Measurements from ENCODE around the gene RMC1. TPM values are rescaled to one million over a fixed set of nuclear protein-coding genes. Genes with fewer than 3 reads are reported as not detected.

The RMC1 gene
- total and polyA plus RNA-seq, 2 of the 13 experiments (the other 11 are each of a cell fraction or from before 2014, with no cell fraction given): 9.4 to 19.5 TPM

DNA sequence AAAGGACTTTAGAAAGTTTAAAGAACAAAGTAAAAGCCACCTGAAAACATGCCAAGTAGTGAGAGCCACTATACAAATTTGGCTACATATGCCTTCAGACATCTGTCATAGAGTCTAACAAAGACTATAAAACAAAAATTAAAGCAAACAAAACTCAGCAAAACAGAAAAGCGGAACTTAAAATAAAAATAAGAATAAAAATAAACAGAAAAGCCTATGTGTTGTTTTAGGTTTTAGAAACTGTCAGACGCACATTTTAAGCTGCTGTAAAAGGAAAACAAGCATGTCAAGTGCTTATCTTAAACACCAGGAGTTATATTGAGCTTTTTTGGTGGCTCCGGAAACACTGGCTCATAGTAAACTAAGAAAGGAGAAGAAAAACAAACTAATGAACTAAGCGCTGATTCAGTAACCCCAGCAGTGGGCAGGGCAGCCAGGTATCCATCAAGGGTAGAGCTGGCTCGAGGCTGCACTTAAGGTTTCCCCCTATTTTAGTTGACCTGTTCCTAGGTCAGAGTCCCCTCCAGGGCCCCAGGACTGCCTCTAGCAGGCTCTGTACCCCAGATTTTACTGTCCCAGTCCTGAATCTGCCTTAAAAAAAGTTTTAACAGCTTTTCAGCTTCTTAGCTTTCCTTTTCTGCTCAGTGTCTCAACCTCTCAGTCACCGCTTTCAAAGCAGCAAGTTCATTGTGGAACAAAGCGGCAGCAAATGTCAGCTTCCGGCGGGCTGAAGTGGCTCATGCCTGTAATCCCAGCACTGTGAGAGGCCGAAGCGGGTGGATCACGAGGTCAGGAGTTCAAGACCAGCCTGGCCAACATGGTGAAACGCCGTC is 15.4 kb upstream of the RMC1 start (continued):
- TF ChIP-seq, protein P1, sequence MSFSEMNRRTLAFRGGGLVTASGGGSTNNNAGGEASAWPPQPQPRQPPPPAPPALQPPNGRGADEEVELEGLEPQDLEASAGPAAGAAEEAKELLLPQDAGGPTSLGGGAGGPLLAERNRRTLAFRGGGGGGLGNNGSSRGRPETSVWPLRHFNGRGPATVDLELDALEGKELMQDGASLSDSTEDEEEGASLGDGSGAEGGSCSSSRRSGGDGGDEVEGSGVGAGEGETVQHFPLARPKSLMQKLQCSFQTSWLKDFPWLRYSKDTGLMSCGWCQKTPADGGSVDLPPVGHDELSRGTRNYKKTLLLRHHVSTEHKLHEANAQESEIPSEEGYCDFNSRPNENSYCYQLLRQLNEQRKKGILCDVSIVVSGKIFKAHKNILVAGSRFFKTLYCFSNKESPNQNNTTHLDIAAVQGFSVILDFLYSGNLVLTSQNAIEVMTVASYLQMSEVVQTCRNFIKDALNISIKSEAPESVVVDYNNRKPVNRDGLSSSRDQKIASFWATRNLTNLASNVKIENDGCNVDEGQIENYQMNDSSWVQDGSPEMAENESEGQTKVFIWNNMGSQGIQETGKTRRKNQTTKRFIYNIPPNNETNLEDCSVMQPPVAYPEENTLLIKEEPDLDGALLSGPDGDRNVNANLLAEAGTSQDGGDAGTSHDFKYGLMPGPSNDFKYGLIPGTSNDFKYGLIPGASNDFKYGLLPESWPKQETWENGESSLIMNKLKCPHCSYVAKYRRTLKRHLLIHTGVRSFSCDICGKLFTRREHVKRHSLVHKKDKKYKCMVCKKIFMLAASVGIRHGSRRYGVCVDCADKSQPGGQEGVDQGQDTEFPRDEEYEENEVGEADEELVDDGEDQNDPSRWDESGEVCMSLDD (CRISPR knock-in tag; IDR thresholded peaks at IDR 0.05; ENCODE audit: borderline replicate concordance): peak; percentile 80
- TF ChIP-seq GATA4 (IDR thresholded peaks at IDR 0.05; ENCODE audit: borderline replicate concordance, low read depth) (no peak), GABPA (IDR thresholded peaks at IDR 0.05; ENCODE audit: low read depth, low read length) (no peak), GABPA (CRISPR knock-in tag; IDR thresholded peaks at IDR 0.05; ENCODE audit: low read depth) (peak; percentile 67), SSRP1 (CRISPR knock-in tag; IDR thresholded peaks at IDR 0.05) (no peak), ZNF468 (CRISPR knock-in tag; IDR thresholded peaks at IDR 0.05) (no peak), ZNF317 (CRISPR knock-in tag; IDR thresholded peaks at IDR 0.05) (no peak), HMG20A (CRISPR knock-in tag; IDR thresholded peaks at IDR 0.05; ENCODE audit: borderline replicate concordance) (no peak), ZNF777 (CRISPR knock-in tag; IDR thresholded peaks at IDR 0.05) (no peak), RXRB (CRISPR knock-in tag; IDR thresholded peaks at IDR 0.05; ENCODE audit: borderline replicate concordance) (no peak), CBX2 (IDR thresholded peaks at IDR 0.05; ENCODE audit: low read depth, low read length) (no peak), CBX2 (CRISPR knock-in tag; IDR thresholded peaks at IDR 0.05; ENCODE audit: low read depth) (no peak), ZKSCAN1 (IDR thresholded peaks at IDR 0.05; ENCODE audit: low read length) (no peak)
- TF ChIP-seq, protein P2, sequence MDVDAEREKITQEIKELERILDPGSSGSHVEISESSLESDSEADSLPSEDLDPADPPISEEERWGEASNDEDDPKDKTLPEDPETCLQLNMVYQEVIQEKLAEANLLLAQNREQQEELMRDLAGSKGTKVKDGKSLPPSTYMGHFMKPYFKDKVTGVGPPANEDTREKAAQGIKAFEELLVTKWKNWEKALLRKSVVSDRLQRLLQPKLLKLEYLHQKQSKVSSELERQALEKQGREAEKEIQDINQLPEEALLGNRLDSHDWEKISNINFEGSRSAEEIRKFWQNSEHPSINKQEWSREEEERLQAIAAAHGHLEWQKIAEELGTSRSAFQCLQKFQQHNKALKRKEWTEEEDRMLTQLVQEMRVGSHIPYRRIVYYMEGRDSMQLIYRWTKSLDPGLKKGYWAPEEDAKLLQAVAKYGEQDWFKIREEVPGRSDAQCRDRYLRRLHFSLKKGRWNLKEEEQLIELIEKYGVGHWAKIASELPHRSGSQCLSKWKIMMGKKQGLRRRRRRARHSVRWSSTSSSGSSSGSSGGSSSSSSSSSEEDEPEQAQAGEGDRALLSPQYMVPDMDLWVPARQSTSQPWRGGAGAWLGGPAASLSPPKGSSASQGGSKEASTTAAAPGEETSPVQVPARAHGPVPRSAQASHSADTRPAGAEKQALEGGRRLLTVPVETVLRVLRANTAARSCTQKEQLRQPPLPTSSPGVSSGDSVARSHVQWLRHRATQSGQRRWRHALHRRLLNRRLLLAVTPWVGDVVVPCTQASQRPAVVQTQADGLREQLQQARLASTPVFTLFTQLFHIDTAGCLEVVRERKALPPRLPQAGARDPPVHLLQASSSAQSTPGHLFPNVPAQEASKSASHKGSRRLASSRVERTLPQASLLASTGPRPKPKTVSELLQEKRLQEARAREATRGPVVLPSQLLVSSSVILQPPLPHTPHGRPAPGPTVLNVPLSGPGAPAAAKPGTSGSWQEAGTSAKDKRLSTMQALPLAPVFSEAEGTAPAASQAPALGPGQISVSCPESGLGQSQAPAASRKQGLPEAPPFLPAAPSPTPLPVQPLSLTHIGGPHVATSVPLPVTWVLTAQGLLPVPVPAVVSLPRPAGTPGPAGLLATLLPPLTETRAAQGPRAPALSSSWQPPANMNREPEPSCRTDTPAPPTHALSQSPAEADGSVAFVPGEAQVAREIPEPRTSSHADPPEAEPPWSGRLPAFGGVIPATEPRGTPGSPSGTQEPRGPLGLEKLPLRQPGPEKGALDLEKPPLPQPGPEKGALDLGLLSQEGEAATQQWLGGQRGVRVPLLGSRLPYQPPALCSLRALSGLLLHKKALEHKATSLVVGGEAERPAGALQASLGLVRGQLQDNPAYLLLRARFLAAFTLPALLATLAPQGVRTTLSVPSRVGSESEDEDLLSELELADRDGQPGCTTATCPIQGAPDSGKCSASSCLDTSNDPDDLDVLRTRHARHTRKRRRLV (CRISPR knock-in tag; IDR thresholded peaks at IDR 0.05): no peak
- TF ChIP-seq, protein P3, sequence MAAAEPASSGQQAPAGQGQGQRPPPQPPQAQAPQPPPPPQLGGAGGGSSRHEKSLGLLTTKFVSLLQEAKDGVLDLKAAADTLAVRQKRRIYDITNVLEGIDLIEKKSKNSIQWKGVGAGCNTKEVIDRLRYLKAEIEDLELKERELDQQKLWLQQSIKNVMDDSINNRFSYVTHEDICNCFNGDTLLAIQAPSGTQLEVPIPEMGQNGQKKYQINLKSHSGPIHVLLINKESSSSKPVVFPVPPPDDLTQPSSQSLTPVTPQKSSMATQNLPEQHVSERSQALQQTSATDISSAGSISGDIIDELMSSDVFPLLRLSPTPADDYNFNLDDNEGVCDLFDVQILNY (CRISPR knock-in tag; conservative IDR thresholded peaks at IDR 0.05): no peak
- TF ChIP-seq, protein P4, sequence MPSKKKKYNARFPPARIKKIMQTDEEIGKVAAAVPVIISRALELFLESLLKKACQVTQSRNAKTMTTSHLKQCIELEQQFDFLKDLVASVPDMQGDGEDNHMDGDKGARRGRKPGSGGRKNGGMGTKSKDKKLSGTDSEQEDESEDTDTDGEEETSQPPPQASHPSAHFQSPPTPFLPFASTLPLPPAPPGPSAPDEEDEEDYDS (CRISPR knock-in tag; IDR thresholded peaks at IDR 0.05): no peak
- TF ChIP-seq, protein P5, sequence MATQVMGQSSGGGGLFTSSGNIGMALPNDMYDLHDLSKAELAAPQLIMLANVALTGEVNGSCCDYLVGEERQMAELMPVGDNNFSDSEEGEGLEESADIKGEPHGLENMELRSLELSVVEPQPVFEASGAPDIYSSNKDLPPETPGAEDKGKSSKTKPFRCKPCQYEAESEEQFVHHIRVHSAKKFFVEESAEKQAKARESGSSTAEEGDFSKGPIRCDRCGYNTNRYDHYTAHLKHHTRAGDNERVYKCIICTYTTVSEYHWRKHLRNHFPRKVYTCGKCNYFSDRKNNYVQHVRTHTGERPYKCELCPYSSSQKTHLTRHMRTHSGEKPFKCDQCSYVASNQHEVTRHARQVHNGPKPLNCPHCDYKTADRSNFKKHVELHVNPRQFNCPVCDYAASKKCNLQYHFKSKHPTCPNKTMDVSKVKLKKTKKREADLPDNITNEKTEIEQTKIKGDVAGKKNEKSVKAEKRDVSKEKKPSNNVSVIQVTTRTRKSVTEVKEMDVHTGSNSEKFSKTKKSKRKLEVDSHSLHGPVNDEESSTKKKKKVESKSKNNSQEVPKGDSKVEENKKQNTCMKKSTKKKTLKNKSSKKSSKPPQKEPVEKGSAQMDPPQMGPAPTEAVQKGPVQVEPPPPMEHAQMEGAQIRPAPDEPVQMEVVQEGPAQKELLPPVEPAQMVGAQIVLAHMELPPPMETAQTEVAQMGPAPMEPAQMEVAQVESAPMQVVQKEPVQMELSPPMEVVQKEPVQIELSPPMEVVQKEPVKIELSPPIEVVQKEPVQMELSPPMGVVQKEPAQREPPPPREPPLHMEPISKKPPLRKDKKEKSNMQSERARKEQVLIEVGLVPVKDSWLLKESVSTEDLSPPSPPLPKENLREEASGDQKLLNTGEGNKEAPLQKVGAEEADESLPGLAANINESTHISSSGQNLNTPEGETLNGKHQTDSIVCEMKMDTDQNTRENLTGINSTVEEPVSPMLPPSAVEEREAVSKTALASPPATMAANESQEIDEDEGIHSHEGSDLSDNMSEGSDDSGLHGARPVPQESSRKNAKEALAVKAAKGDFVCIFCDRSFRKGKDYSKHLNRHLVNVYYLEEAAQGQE (IDR thresholded peaks at IDR 0.05; ENCODE audit: borderline replicate concordance in 1 of 2, low read depth in 1 of 2, low read length in 2 of 2): no peak

All from HepG2 (cell line).